ENCODE results near the gene FBRSL1. TPM values are rescaled to one million over a fixed set of nuclear protein-coding genes. Genes with fewer than 3 reads are reported as not detected.
"Not testable (repeated sequence)": the region's sequence is repeated elsewhere in the genome, so short reads cannot be mapped to it uniquely, and the experiment has no call there.

FBRSL1 gene
- total RNA-seq, 2 donors from 2014 or later, result 20.2 to 22.5 TPM

DNA sequence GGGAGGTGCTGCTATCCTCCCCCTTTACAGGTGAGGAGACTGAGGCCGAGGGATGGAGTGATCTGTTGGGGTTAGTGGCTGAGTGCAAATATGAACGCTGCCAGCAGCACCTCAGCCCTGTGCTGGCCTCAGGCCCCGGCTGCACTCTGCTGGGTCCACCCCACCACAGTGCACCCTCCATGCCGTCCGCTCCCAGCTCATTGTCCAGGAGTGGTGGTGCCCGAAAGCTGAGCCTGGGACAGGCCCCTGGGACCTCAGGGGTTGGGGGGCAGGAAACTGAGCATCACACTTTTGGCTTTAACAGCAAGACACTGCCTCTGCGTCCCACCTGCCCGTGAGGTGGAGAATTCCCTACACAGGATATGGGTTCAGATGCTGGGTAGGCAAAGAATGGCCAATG, 31.5 kb upstream of the FBRSL1 start:
- no peak overlapping the region for H3K27ac ChIP-seq
- H3K9me3 ChIP-seq, result no peaks in the 10 kb centered on the region
- H3K4me3 ChIP-seq, result no peak overlapping the region
- no peaks in the 10 kb centered on the region for H3K36me3 ChIP-seq
- no peak for TF ChIP-seq CTCF (IDR thresholded peaks at IDR 0.05)
- no peaks in the 10 kb centered on the region for H3K27me3 ChIP-seq (replicated peaks; ENCODE audit: insufficient read depth)
- no peak for DNase-seq (ENCODE audit: low spot score)
- no peak for ATAC-seq (ENCODE audit: insufficient number of reproducible peaks, low FRiP score, low read depth)
- no peaks in the 10 kb centered on the region for H3K4me1 ChIP-seq (ENCODE audit: control insufficient read depth in 1 of 2, low read depth in 2 of 2)

GRCh38 chr12:132458846-132459641, 30.9 kb upstream of the FBRSL1 start:
- DNase-seq (ENCODE audit: low spot score) (no peak), ATAC-seq (ENCODE audit: insufficient number of reproducible peaks, low FRiP score, low read depth) (no peak)
- Histone ChIP-seq H3K4me1 (ENCODE audit: control insufficient read depth in 1 of 2, low read depth in 2 of 2) (no peaks in the 10 kb centered on the region), H3K27ac (no peak overlapping the region), H3K4me3 (no peak overlapping the region), H3K27me3 (replicated peaks; ENCODE audit: insufficient read depth) (no peaks in the 10 kb centered on the region), H3K36me3 (no peaks in the 10 kb centered on the region), H3K9me3 (no peaks in the 10 kb centered on the region)
- TF ChIP-seq CTCF (IDR thresholded peaks at IDR 0.05), result no peak

GRCh38 chr12:132460571-132460970, 29.4 kb upstream of the FBRSL1 start:
- H3K4me1 ChIP-seq (ENCODE audit: control insufficient read depth in 1 of 2, low read depth in 2 of 2), result no peaks in the 10 kb centered on the region
- ATAC-seq (ENCODE audit: insufficient number of reproducible peaks, low FRiP score, low read depth) (no peak), DNase-seq (ENCODE audit: low spot score) (no peak)
- no peak overlapping the region for H3K4me3 ChIP-seq
- no peaks in the 10 kb centered on the region for H3K9me3 ChIP-seq
- TF ChIP-seq CTCF (IDR thresholded peaks at IDR 0.05), result no peak
- no peaks in the 10 kb centered on the region for H3K36me3 ChIP-seq
- H3K27me3 ChIP-seq (replicated peaks; ENCODE audit: insufficient read depth), result no peaks in the 10 kb centered on the region
- no peak overlapping the region for H3K27ac ChIP-seq

GRCh38 chr12:132461526-132461925, 28.4 kb upstream of the FBRSL1 start:
- DNase-seq (ENCODE audit: low spot score) (no peak), ATAC-seq (ENCODE audit: insufficient number of reproducible peaks, low FRiP score, low read depth) (no peak)
- Histone ChIP-seq H3K4me1 (ENCODE audit: control insufficient read depth in 1 of 2, low read depth in 2 of 2) (no peaks in the 10 kb centered on the region), H3K36me3 (no peaks in the 10 kb centered on the region), H3K27me3 (replicated peaks; ENCODE audit: insufficient read depth) (no peaks in the 10 kb centered on the region), H3K9me3 (no peaks in the 10 kb centered on the region), H3K4me3 (no peak overlapping the region), H3K27ac (no peak overlapping the region)
- no peak for TF ChIP-seq CTCF (IDR thresholded peaks at IDR 0.05)

DNA sequence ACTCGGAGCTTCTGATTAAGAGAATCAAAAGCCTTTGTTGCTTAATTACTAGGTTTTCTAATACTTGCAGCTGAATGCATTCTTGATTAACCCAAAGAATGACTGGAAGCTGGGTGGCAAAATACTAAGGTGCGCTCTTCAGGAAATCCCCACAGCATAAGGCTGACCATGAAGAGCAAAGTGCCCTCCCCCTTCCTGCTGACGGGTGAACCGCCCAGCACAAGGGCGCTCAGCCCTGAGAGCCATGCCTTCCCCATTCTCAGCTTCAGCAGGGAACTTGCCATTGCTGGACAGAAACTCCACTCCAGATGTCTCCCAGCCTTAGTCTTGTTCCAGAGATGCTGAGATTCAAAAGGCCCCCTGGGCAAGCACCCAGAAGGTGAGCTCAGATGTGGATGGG, 27.2 kb upstream of the FBRSL1 start:
- DNase-seq (ENCODE audit: low spot score) (no peak), ATAC-seq (ENCODE audit: insufficient number of reproducible peaks, low FRiP score, low read depth) (no peak)
- Histone ChIP-seq H3K27ac (no peak overlapping the region), H3K27me3 (replicated peaks; ENCODE audit: insufficient read depth) (peaks cover 5% of the 10 kb centered on the region), H3K4me3 (no peak overlapping the region), H3K4me1 (ENCODE audit: control insufficient read depth in 1 of 2, low read depth in 2 of 2) (no peaks in the 10 kb centered on the region), H3K36me3 (no peaks in the 10 kb centered on the region), H3K9me3 (no peaks in the 10 kb centered on the region)
- TF ChIP-seq CTCF (IDR thresholded peaks at IDR 0.05), result no peak

GRCh38 chr12:132463284-132463924, 26.5 kb upstream of the FBRSL1 start:
- H3K4me3 ChIP-seq; H3K27me3 ChIP-seq (replicated peaks; ENCODE audit: insufficient read depth); DNase-seq (ENCODE audit: low spot score); ATAC-seq (ENCODE audit: insufficient number of reproducible peaks, low FRiP score, low read depth); H3K36me3 ChIP-seq; H3K9me3 ChIP-seq; H3K27ac ChIP-seq; H3K4me1 ChIP-seq (ENCODE audit: control insufficient read depth in 1 of 2, low read depth in 2 of 2): not testable (repeated sequence)

DNA sequence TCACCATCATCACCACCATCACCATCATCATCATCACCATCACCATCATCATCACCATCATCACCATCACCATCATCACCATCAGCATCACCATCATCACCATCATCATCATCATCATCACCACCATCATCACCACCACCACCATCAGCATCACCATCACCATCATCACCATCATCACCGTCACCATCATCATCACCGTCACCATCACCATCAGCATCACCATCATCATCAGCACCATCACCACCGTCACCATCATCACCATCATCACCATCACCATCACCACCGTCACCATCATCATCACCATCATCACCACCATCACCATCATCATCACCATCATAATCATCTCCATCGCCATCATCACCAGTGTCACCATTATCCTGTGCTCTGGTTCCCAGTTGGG, 25.6 kb upstream of the FBRSL1 start:
- H3K27ac ChIP-seq; DNase-seq (ENCODE audit: low spot score); H3K27me3 ChIP-seq (replicated peaks; ENCODE audit: insufficient read depth); H3K36me3 ChIP-seq; H3K9me3 ChIP-seq; ATAC-seq (ENCODE audit: insufficient number of reproducible peaks, low FRiP score, low read depth); H3K4me1 ChIP-seq (ENCODE audit: control insufficient read depth in 1 of 2, low read depth in 2 of 2); H3K4me3 ChIP-seq: not testable (repeated sequence)
